WTC11 (cell line): ENCODE data around the gene MMS19. TPM values are rescaled to one million over a fixed set of nuclear protein-coding genes. Genes with fewer than 3 reads are reported as not detected.

Experiments used
- ATAC-seq: fragments of 200-7000 bp; cut with Tn5 transposase; 2 replicates; pipeline ENCODE4 v1.10.0; 2021; ENCODE audit warnings: mild to moderate bottlenecking, moderate library complexity
- CTCF ChIA-PET: fragments of 300-600 bp; sonication (Branson Sonifier 250); formaldehyde crosslinking; loops from one replicate; lab custom pipeline; 2021; ENCODE audit warnings: antibody characterized with exemption; lab: Charles Lee
- POLR2A ChIA-PET: fragments of 350-600 bp; sonication (Branson Sonifier 250); formaldehyde crosslinking; loops from one replicate; lab custom pipeline; 2021; ENCODE audit warnings: antibody characterized with exemption; lab: Charles Lee
- DNase-seq: peaks from one replicate; pipeline ENCODE4 v3.0.0; 2021; ENCODE audit warnings: low spot score
- H3K27ac Mint-ChIP-seq: 2 replicates; pipeline ENCODE4 v1.8.0; 2021; ENCODE audit warnings: mixed read lengths
- H3K27me3 Mint-ChIP-seq: 2 replicates; pipeline ENCODE4 v1.8.0; 2021; ENCODE audit warnings: low read depth, mild to moderate bottlenecking, moderate library complexity, mixed read lengths
- H3K36me3 Mint-ChIP-seq: 2 replicates; pipeline ENCODE4 v1.8.0; 2021; ENCODE audit warnings: mixed read lengths
- H3K4me1 Mint-ChIP-seq: 2 replicates; pipeline ENCODE4 v1.8.0; 2022; ENCODE audit warnings: mixed read lengths
- H3K4me3 Mint-ChIP-seq: 2 replicates; pipeline ENCODE4 v1.8.0; 2021; ENCODE audit warnings: mild to moderate bottlenecking, moderate library complexity, mixed read lengths
- H3K9me3 Mint-ChIP-seq: 2 replicates; pipeline ENCODE4 v1.8.0; 2021; ENCODE audit warnings: mixed read lengths
- ARID4B ChIP-seq: sonication (generic); formaldehyde crosslinking; IDR thresholded peaks from 2 replicates; pipeline ENCODE4 v1.8.0; 2023; ENCODE audit warnings: missing genetic modification reagents, mild to moderate bottlenecking, borderline replicate concordance
- ELF4 ChIP-seq: sonication (generic); formaldehyde crosslinking; IDR thresholded peaks from 2 replicates; pipeline ENCODE4 v1.8.1; 2022; ENCODE audit warnings: low read depth, mild to moderate bottlenecking, moderate library complexity, missing genetic modification reagents
- EMX1 ChIP-seq: fragments of 250-450 bp; sonication (Bioruptor Pico); IDR thresholded peaks from 2 replicates; pipeline ENCODE4 v1.8.0; 2021; ENCODE audit warnings: mild to moderate bottlenecking
- ESRRA ChIP-seq: sonication (generic); formaldehyde crosslinking; IDR thresholded peaks from 2 replicates; pipeline ENCODE4 v1.8.1; 2022; ENCODE audit warnings: mild to moderate bottlenecking, missing genetic modification reagents, borderline replicate concordance
- GABPB1 ChIP-seq: sonication (generic); formaldehyde crosslinking; IDR thresholded peaks from 2 replicates; pipeline ENCODE4 v1.8.1; 2023; ENCODE audit warnings: mild to moderate bottlenecking, missing genetic modification reagents
- NFATC4 ChIP-seq: fragments of 250-450 bp; sonication (Bioruptor Pico); IDR thresholded peaks from 2 replicates; pipeline ENCODE4 v1.9.0; 2021; ENCODE audit warnings: mild to moderate bottlenecking
- NFE2L1 ChIP-seq: sonication (generic); formaldehyde crosslinking; IDR thresholded peaks from 2 replicates; pipeline ENCODE4 v1.8.1; 2023; ENCODE audit warnings: missing genetic modification reagents
- NFYB ChIP-seq: sonication (generic); formaldehyde crosslinking; conservative IDR thresholded peaks from 2 replicates; pipeline ENCODE4 v1.8.0; 2022; ENCODE audit warnings: low read depth, missing genetic modification reagents
- NR1H2 ChIP-seq: sonication (generic); formaldehyde crosslinking; IDR thresholded peaks from 2 replicates; pipeline ENCODE4 v1.9.0; 2021; ENCODE audit warnings: mild to moderate bottlenecking, moderate library complexity, missing genetic modification reagents
- NR2C2 ChIP-seq: sonication (generic); formaldehyde crosslinking; IDR thresholded peaks from 2 replicates; pipeline ENCODE4 v1.8.0; 2022; ENCODE audit warnings: mild to moderate bottlenecking, missing genetic modification reagents
- TCF7 ChIP-seq: sonication (generic); formaldehyde crosslinking; IDR thresholded peaks from 2 replicates; pipeline ENCODE4 v1.8.0; 2022; ENCODE audit warnings: mild to moderate bottlenecking, low read depth, missing genetic modification reagents, moderate library complexity
- USF2 ChIP-seq: sonication (generic); formaldehyde crosslinking; IDR thresholded peaks from 2 replicates; pipeline ENCODE4 v1.8.1; 2023; ENCODE audit warnings: mild to moderate bottlenecking, missing genetic modification reagents, moderate library complexity
- ZBTB21 ChIP-seq: sonication (generic); formaldehyde crosslinking; IDR thresholded peaks from 2 replicates; pipeline ENCODE4 v1.8.1; 2023; ENCODE audit warnings: mild to moderate bottlenecking, missing genetic modification reagents, borderline replicate concordance
- ZMAT4 ChIP-seq: fragments of 250-450 bp; sonication (Bioruptor Pico); IDR thresholded peaks from 2 replicates; pipeline ENCODE4 v1.9.0; 2021; ENCODE audit warnings: mild to moderate bottlenecking
- ZNF416 ChIP-seq: fragments of 250-450 bp; sonication (Bioruptor Pico); IDR thresholded peaks from 2 replicates; pipeline ENCODE4 v1.9.0; 2021; ENCODE audit warnings: mild to moderate bottlenecking, inconsistent platforms
- total RNA-seq: library from RNA; stranded (reverse); gene quantifications from 3 replicates; pipeline ENCODE4 v1.2.3, GENCODE V29; 2021
- TF ChIP-seq, protein P1 (sequence below): fragments of 250-450 bp; sonication (Bioruptor Pico); IDR thresholded peaks from 2 replicates; pipeline ENCODE4 v1.9.0; 2021; ENCODE audit warnings: mild to moderate bottlenecking
- TF ChIP-seq, protein P2 (sequence below): sonication (generic); formaldehyde crosslinking; IDR thresholded peaks from 2 replicates; pipeline ENCODE4 v1.8.0; 2023; ENCODE audit warnings: missing genetic modification reagents
- TF ChIP-seq, protein P3 (sequence below): sonication (generic); formaldehyde crosslinking; IDR thresholded peaks from 2 replicates; pipeline ENCODE4 v1.8.1; 2022; ENCODE audit warnings: low read depth, missing genetic modification reagents, borderline replicate concordance
- TF ChIP-seq, protein P4 (sequence below): sonication (generic); formaldehyde crosslinking; IDR thresholded peaks from 2 replicates; pipeline ENCODE4 v1.8.1; 2023; ENCODE audit warnings: mild to moderate bottlenecking, missing genetic modification reagents
- TF ChIP-seq, protein P5 (sequence below): sonication (generic); formaldehyde crosslinking; IDR thresholded peaks from 2 replicates; pipeline ENCODE4 v1.8.1; 2023; ENCODE audit warnings: mild to moderate bottlenecking, missing genetic modification reagents
- TF ChIP-seq, protein P6 (sequence below): sonication (generic); formaldehyde crosslinking; IDR thresholded peaks from 2 replicates; pipeline ENCODE4 v1.8.1; 2023; ENCODE audit warnings: mild to moderate bottlenecking, missing genetic modification reagents, moderate library complexity

Gene MMS19
- total RNA-seq, 1 experiment from 2014 or later: 135 TPM

GRCh38 chr10:97547271-97547600, 49.0 kb upstream of the MMS19 start (continued):
- TF ChIP-seq ELF4 (CRISPR knock-in tag): no peak
- TF ChIP-seq, protein P1, sequence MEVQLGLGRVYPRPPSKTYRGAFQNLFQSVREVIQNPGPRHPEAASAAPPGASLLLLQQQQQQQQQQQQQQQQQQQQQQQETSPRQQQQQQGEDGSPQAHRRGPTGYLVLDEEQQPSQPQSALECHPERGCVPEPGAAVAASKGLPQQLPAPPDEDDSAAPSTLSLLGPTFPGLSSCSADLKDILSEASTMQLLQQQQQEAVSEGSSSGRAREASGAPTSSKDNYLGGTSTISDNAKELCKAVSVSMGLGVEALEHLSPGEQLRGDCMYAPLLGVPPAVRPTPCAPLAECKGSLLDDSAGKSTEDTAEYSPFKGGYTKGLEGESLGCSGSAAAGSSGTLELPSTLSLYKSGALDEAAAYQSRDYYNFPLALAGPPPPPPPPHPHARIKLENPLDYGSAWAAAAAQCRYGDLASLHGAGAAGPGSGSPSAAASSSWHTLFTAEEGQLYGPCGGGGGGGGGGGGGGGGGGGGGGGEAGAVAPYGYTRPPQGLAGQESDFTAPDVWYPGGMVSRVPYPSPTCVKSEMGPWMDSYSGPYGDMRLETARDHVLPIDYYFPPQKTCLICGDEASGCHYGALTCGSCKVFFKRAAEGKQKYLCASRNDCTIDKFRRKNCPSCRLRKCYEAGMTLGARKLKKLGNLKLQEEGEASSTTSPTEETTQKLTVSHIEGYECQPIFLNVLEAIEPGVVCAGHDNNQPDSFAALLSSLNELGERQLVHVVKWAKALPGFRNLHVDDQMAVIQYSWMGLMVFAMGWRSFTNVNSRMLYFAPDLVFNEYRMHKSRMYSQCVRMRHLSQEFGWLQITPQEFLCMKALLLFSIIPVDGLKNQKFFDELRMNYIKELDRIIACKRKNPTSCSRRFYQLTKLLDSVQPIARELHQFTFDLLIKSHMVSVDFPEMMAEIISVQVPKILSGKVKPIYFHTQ: no peak
- TF ChIP-seq USF2 (CRISPR knock-in tag): no peak
- no peak for TF ChIP-seq GABPB1 (CRISPR knock-in tag)
- TF ChIP-seq TCF7: no peak
- TF ChIP-seq NFYB (CRISPR knock-in tag): no peak
- no peak for TF ChIP-seq NFE2L1 (CRISPR knock-in tag)
- no peak for TF ChIP-seq NFATC4 (CRISPR knock-in tag)
- TF ChIP-seq, protein P2, sequence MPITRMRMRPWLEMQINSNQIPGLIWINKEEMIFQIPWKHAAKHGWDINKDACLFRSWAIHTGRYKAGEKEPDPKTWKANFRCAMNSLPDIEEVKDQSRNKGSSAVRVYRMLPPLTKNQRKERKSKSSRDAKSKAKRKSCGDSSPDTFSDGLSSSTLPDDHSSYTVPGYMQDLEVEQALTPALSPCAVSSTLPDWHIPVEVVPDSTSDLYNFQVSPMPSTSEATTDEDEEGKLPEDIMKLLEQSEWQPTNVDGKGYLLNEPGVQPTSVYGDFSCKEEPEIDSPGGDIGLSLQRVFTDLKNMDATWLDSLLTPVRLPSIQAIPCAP (CRISPR knock-in tag): no peak
- TF ChIP-seq, protein P3, sequence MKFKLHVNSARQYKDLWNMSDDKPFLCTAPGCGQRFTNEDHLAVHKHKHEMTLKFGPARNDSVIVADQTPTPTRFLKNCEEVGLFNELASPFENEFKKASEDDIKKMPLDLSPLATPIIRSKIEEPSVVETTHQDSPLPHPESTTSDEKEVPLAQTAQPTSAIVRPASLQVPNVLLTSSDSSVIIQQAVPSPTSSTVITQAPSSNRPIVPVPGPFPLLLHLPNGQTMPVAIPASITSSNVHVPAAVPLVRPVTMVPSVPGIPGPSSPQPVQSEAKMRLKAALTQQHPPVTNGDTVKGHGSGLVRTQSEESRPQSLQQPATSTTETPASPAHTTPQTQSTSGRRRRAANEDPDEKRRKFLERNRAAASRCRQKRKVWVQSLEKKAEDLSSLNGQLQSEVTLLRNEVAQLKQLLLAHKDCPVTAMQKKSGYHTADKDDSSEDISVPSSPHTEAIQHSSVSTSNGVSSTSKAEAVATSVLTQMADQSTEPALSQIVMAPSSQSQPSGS (CRISPR knock-in tag): no peak
- no peak for TF ChIP-seq ZMAT4 (CRISPR knock-in tag)
- no peak for TF ChIP-seq NR1H2 (CRISPR knock-in tag)

DNA sequence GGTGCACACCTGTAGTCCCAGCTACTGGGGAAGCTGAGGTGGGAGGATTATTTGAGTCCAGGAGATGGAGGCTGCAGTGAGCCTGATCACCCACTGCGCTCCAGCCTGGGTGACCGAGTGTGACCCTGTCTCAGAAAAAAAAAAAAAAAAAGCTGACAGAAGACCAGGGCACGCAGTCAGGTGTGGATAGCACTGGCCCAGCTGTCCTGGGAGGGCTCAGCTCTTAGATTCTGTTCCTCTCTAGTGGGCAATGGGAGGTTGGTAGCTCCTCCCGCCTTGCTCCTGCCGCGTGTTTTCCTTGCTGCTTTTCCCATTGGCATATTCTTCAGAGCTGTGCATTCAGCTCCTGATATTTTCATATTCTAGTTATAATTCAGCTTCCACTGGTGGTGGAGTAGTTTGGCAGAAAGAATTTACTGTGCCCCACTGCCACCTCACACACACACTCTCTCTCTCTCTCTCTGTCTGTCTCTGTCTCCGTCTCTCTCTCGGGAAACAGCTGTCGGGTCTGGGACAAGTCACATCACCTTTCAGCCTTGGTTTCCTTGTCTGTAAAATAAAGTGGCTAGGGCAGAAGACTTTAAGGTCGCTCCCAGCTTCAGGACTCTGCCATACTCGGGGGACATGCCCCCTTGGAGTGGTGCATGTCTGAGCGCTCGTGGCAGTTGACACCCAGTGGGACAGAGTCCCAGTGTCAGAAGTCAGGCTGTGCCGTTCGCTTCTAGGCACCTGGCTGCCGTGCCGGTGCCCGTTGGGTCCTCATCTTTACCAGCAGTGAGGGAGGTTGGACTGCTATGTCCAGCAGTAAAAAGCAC, 48.4 kb upstream of the MMS19 start:
- ATAC-seq (no peak), DNase-seq (no peak)
- Mint-ChIP-seq H3K9me3 (no peaks in the 10 kb centered on the region), H3K27me3 (no peaks in the 10 kb centered on the region), H3K36me3 (no peaks in the 10 kb centered on the region), H3K4me1 (peaks cover 43% of the 10 kb centered on the region), H3K27ac (peak overlapping the region; percentile 88), H3K4me3 (no peak overlapping the region)
- ChIA-PET POLR2A (no interaction called here), CTCF (interaction anchor here (0.7 to 10.3 kb wide), 6 partner anchors 12 to 83 kb away, joined by 3 to 177 read pairs (median 4); partner anchors contain the start of gene UBTD1)
- TF ChIP-seq GABPB1 (CRISPR knock-in tag): no peak
- TF ChIP-seq ARID4B: no peak
- TF ChIP-seq ESRRA (CRISPR knock-in tag): no peak
- TF ChIP-seq, protein P4, sequence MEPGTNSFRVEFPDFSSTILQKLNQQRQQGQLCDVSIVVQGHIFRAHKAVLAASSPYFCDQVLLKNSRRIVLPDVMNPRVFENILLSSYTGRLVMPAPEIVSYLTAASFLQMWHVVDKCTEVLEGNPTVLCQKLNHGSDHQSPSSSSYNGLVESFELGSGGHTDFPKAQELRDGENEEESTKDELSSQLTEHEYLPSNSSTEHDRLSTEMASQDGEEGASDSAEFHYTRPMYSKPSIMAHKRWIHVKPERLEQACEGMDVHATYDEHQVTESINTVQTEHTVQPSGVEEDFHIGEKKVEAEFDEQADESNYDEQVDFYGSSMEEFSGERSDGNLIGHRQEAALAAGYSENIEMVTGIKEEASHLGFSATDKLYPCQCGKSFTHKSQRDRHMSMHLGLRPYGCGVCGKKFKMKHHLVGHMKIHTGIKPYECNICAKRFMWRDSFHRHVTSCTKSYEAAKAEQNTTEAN (CRISPR knock-in tag): no peak
- TF ChIP-seq EMX1 (CRISPR knock-in tag): no peak
- no peak for TF ChIP-seq ZBTB21 (CRISPR knock-in tag)
- TF ChIP-seq, protein P5, sequence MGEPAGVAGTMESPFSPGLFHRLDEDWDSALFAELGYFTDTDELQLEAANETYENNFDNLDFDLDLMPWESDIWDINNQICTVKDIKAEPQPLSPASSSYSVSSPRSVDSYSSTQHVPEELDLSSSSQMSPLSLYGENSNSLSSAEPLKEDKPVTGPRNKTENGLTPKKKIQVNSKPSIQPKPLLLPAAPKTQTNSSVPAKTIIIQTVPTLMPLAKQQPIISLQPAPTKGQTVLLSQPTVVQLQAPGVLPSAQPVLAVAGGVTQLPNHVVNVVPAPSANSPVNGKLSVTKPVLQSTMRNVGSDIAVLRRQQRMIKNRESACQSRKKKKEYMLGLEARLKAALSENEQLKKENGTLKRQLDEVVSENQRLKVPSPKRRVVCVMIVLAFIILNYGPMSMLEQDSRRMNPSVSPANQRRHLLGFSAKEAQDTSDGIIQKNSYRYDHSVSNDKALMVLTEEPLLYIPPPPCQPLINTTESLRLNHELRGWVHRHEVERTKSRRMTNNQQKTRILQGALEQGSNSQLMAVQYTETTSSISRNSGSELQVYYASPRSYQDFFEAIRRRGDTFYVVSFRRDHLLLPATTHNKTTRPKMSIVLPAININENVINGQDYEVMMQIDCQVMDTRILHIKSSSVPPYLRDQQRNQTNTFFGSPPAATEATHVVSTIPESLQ: no peak
- TF ChIP-seq NR2C2 (CRISPR knock-in tag): no peak
- TF ChIP-seq, protein P6, sequence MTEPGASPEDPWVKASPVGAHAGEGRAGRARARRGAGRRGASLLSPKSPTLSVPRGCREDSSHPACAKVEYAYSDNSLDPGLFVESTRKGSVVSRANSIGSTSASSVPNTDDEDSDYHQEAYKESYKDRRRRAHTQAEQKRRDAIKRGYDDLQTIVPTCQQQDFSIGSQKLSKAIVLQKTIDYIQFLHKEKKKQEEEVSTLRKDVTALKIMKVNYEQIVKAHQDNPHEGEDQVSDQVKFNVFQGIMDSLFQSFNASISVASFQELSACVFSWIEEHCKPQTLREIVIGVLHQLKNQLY (CRISPR knock-in tag): no peak
- TF ChIP-seq ZNF416 (CRISPR knock-in tag): no peak
